ENCODE results near the gene EFHD2.
"Not testable (repeated sequence)": the region's sequence is repeated elsewhere in the genome, so short reads cannot be mapped to it uniquely, and the experiment has no call there.

EFHD2 gene

GRCh38 chr1:15468145-15468544 lies 58.5 kb downstream of the EFHD2 start:
- H3K4me2 ChIP-seq (ENCODE audit: low read length) = no peak overlapping the region
- no peak overlapping the region for H3K14ac ChIP-seq (ENCODE audit: low read length)
- H3K79me1 ChIP-seq (ENCODE audit: low read length) = no peaks in the 10 kb centered on the region
- H3K9me3 ChIP-seq (ENCODE audit: insufficient read depth, low read depth, low read length) = peaks cover 3% of the 10 kb centered on the region
- no peaks in the 10 kb centered on the region for H3K36me3 ChIP-seq (ENCODE audit: control insufficient read depth in 1 of 2, insufficient read depth in 2 of 2, low read length in 2 of 2)
- no peak for DNase-seq
- H4K8ac ChIP-seq (ENCODE audit: low read depth, low read length) = no peak overlapping the region
- no peak overlapping the region for H4K91ac ChIP-seq (ENCODE audit: low read depth, low read length)
- no peak overlapping the region for H2BK5ac ChIP-seq (ENCODE audit: low read depth, low read length, poor library complexity)
- no peak overlapping the region for H3K23ac ChIP-seq (ENCODE audit: low read length)
- no peak overlapping the region for H2AK5ac ChIP-seq (ENCODE audit: low read length)
- no peak overlapping the region for H3K4me3 ChIP-seq (ENCODE audit: low read depth, low read length)
- no peak overlapping the region for H4K12ac ChIP-seq (ENCODE audit: low read depth, low read length)
- no peak overlapping the region for H3K4ac ChIP-seq (ENCODE audit: low read depth, low read length)
- no peaks in the 10 kb centered on the region for H3K79me2 ChIP-seq (ENCODE audit: control insufficient read depth, insufficient read depth, low read length, poor library complexity)
- H3K27ac ChIP-seq (ENCODE audit: low read depth, low read length) = no peak overlapping the region
- no peak overlapping the region for H2AFZ ChIP-seq (ENCODE audit: insufficient read depth, low read length, poor library complexity)
- H3K9ac ChIP-seq (ENCODE audit: low read length) = no peak overlapping the region
- no peak overlapping the region for H2BK12ac ChIP-seq (ENCODE audit: low read length)
- H3K18ac ChIP-seq (ENCODE audit: low read length) = no peak overlapping the region
- H3K27me3 ChIP-seq (ENCODE audit: insufficient read depth, low read length) = no peaks in the 10 kb centered on the region
- H3K4me1 ChIP-seq (ENCODE audit: control insufficient read depth in 1 of 2, insufficient read depth in 2 of 2, low read length in 2 of 2) = peaks cover 0 to under 1% of the 10 kb centered on the region in 2 experiments
- no peak overlapping the region for H2BK120ac ChIP-seq (ENCODE audit: insufficient read depth, low read length, poor library complexity)

DNA sequence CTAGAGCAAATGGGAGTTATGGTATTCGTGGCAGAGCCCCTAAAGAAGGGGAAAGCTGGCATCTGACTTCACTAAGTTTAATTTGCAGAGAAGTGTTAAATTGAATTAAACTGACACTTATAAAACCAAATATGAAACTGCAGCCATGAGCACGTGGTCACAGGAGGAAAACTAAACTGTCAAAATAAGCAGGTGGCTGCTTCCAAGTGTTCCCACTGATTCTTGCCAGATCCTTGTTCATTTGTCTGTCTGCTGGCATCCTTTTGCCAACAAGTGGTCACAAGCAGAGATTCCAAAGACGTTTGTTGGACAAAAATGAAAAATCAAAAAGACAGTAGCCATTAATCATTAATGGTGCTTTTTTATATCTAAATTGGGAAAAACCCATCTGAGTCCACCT lies 59.7 kb downstream of the EFHD2 start:
- Histone ChIP-seq H3K27me3 (ENCODE audit: insufficient read depth, low read length) (no peaks in the 10 kb centered on the region), H3K79me2 (ENCODE audit: control insufficient read depth, insufficient read depth, low read length, poor library complexity) (no peaks in the 10 kb centered on the region), H3K4me3 (ENCODE audit: low read depth, low read length) (no peak overlapping the region), H3K4me1 (ENCODE audit: control insufficient read depth in 1 of 2, insufficient read depth in 2 of 2, low read length in 2 of 2) (no peaks in the 10 kb centered on the region), H4K91ac (ENCODE audit: low read depth, low read length) (no peak overlapping the region), H3K4ac (ENCODE audit: low read depth, low read length) (no peak overlapping the region), H2BK5ac (ENCODE audit: low read depth, low read length, poor library complexity) (no peak overlapping the region), H2AFZ (ENCODE audit: insufficient read depth, low read length, poor library complexity) (no peak overlapping the region), H2BK12ac (ENCODE audit: low read length) (no peak overlapping the region), H2AK5ac (ENCODE audit: low read length) (no peak overlapping the region), H2BK120ac (ENCODE audit: insufficient read depth, low read length, poor library complexity) (no peak overlapping the region), H4K12ac (ENCODE audit: low read depth, low read length) (no peak overlapping the region), H3K4me2 (ENCODE audit: low read length) (no peak overlapping the region), H3K23ac (ENCODE audit: low read length) (no peak overlapping the region), H3K27ac (ENCODE audit: low read depth, low read length) (no peak overlapping the region), H3K9ac (ENCODE audit: low read length) (no peak overlapping the region), H3K14ac (ENCODE audit: low read length) (no peak overlapping the region), H3K79me1 (ENCODE audit: low read length) (no peaks in the 10 kb centered on the region), H3K36me3 (ENCODE audit: control insufficient read depth in 1 of 2, insufficient read depth in 2 of 2, low read length in 2 of 2) (no peaks in the 10 kb centered on the region), H4K8ac (ENCODE audit: low read depth, low read length) (no peak overlapping the region), H3K9me3 (ENCODE audit: insufficient read depth, low read depth, low read length) (peaks cover 3% of the 10 kb centered on the region), H3K18ac (ENCODE audit: low read length) (no peak overlapping the region)
- no CpG with 5 or more reads among the region's 3 CpGs for WGBS (ENCODE audit: extremely low coverage, insufficient coverage, insufficient read length)
- DNase-seq = no peak

DNA sequence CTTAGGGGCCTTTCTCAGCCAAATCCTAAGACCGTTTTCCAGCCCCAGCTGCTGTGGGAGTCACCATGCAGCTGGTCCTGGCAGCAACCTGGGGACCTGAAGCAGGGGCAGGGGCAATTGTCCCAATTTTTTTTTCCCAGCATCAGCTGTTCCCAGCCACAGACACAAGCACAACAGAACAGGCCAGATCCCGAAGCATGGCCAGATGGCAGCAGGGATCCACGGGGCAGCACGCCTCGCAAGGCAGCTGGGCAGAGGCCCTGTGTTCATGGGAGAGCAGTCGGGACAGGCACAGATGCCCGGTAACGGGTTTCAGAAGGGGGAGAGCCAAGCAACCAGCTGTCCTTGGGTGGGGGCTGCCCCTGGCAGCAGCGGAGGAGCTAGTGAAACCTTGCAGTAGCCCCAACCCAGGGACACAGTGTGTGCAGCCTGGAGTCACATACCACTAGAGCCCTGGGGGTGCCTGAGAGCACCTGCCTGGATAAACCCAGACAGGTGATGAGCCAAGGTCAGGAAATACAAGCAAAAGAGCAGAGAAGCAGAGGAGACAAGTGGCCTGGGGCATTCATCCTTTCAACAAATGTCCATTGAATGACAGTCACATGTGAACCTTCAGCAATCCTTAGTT lies 60.2 kb downstream of the EFHD2 start:
- not testable (repeated sequence) for H3K79me2 ChIP-seq (ENCODE audit: control insufficient read depth, insufficient read depth, low read length, poor library complexity); H3K4me3 ChIP-seq (ENCODE audit: low read depth, low read length); H3K18ac ChIP-seq (ENCODE audit: low read length); H2BK5ac ChIP-seq (ENCODE audit: low read depth, low read length, poor library complexity); H3K27me3 ChIP-seq (ENCODE audit: insufficient read depth, low read length); H3K9ac ChIP-seq (ENCODE audit: low read length); H3K4me1 ChIP-seq (ENCODE audit: control insufficient read depth in 1 of 2, insufficient read depth in 2 of 2, low read length in 2 of 2); H3K9me3 ChIP-seq (ENCODE audit: insufficient read depth, low read depth, low read length); DNase-seq; H4K12ac ChIP-seq (ENCODE audit: low read depth, low read length); H3K79me1 ChIP-seq (ENCODE audit: low read length); H3K4ac ChIP-seq (ENCODE audit: low read depth, low read length); H3K27ac ChIP-seq (ENCODE audit: low read depth, low read length); H3K36me3 ChIP-seq (ENCODE audit: control insufficient read depth in 1 of 2, insufficient read depth in 2 of 2, low read length in 2 of 2); H2BK120ac ChIP-seq (ENCODE audit: insufficient read depth, low read length, poor library complexity); H3K4me2 ChIP-seq (ENCODE audit: low read length); H3K23ac ChIP-seq (ENCODE audit: low read length); H3K14ac ChIP-seq (ENCODE audit: low read length); H2BK12ac ChIP-seq (ENCODE audit: low read length); H2AK5ac ChIP-seq (ENCODE audit: low read length); H4K91ac ChIP-seq (ENCODE audit: low read depth, low read length); H2AFZ ChIP-seq (ENCODE audit: insufficient read depth, low read length, poor library complexity); H4K8ac ChIP-seq (ENCODE audit: low read depth, low read length)
- no CpG with 5 or more reads among the region's 9 CpGs for WGBS (ENCODE audit: extremely low coverage, insufficient coverage, insufficient read length)

GRCh38 chr1:15471067-15471466 lies 61.4 kb downstream of the EFHD2 start:
- no CpG with 5 or more reads among the region's 5 CpGs for WGBS (ENCODE audit: extremely low coverage, insufficient coverage, insufficient read length)
- H3K27ac ChIP-seq (ENCODE audit: low read depth, low read length) = not testable (repeated sequence)

More at GRCh38 chr1:15471067-15471466, 61.4 kb downstream of the EFHD2 start:
- H3K79me1 ChIP-seq (ENCODE audit: low read length); H2BK5ac ChIP-seq (ENCODE audit: low read depth, low read length, poor library complexity); H3K4me3 ChIP-seq (ENCODE audit: low read depth, low read length); H3K9me3 ChIP-seq (ENCODE audit: insufficient read depth, low read depth, low read length); H4K12ac ChIP-seq (ENCODE audit: low read depth, low read length); H2AFZ ChIP-seq (ENCODE audit: insufficient read depth, low read length, poor library complexity); H3K79me2 ChIP-seq (ENCODE audit: control insufficient read depth, insufficient read depth, low read length, poor library complexity); H3K4me1 ChIP-seq (ENCODE audit: control insufficient read depth in 1 of 2, insufficient read depth in 2 of 2, low read length in 2 of 2); H3K36me3 ChIP-seq (ENCODE audit: control insufficient read depth in 1 of 2, insufficient read depth in 2 of 2, low read length in 2 of 2); H3K14ac ChIP-seq (ENCODE audit: low read length); H2BK12ac ChIP-seq (ENCODE audit: low read length); H3K18ac ChIP-seq (ENCODE audit: low read length); H3K4me2 ChIP-seq (ENCODE audit: low read length); H4K91ac ChIP-seq (ENCODE audit: low read depth, low read length); DNase-seq; H3K23ac ChIP-seq (ENCODE audit: low read length); H2BK120ac ChIP-seq (ENCODE audit: insufficient read depth, low read length, poor library complexity); H2AK5ac ChIP-seq (ENCODE audit: low read length); H4K8ac ChIP-seq (ENCODE audit: low read depth, low read length); H3K27me3 ChIP-seq (ENCODE audit: insufficient read depth, low read length); H3K4ac ChIP-seq (ENCODE audit: low read depth, low read length); H3K9ac ChIP-seq (ENCODE audit: low read length): not testable (repeated sequence)
